HG02759 (cell line): Measurements from ENCODE around the gene PHACTR3.

Experiments used
- ATAC-seq: cut with Tn5 transposase; IDR thresholded peaks from one replicate; pipeline ENCODE4 v1.9.1; 2021; ENCODE audit warnings: mild to moderate bottlenecking, moderate library complexity; ENCODE audit not compliant: unreplicated experiment

The PHACTR3 gene

GRCh38 chr20:59668926-59669850 lies 64.8 kb downstream of the PHACTR3 start:
- ATAC-seq, result no peak

GRCh38 chr20:59670786-59671492 lies 66.6 kb downstream of the PHACTR3 start:
- ATAC-seq, result no peak

- no peak for ATAC-seq
Measured at GRCh38 chr20:59671661-59672471, 67.5 kb downstream of the PHACTR3 start.

GRCh38 chr20:59672576-59672975 lies 68.2 kb downstream of the PHACTR3 start:
- ATAC-seq, result no peak

DNA sequence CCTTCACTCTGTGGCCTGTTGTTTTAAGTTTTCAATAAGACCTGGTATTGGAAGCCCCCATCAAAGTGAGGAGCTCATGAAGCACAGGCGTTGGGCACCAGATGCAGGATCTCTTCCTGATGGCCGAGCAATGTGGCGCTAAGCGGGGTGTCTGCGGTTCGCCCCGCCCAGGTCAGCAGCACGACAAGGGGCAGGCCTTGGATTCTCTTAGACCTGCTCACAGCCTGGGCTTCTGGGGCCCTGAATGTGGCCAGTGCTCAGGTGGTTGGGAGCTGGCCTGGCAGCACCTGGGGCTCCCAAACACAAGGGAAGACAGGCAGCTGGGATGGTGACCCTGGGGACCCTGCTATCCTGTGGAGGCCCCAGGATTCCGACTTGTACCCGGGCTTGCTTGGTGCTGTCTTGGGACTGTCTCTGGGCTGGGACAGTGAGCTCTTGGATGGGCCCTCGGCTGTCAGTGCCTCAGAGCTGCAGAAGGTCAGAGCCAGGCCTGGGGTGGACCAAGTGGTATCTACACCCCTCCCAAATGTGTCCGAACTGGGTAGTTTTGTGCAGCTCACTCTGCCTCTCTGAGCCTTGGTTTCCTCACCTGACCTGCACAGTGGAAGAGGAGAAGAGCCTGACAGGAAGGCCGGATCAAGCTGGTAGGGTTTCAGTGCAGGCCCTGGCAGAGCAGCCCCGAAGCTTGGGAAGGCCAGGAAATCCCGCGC lies 69.1 kb downstream of the PHACTR3 start:
- no peak for ATAC-seq

DNA sequence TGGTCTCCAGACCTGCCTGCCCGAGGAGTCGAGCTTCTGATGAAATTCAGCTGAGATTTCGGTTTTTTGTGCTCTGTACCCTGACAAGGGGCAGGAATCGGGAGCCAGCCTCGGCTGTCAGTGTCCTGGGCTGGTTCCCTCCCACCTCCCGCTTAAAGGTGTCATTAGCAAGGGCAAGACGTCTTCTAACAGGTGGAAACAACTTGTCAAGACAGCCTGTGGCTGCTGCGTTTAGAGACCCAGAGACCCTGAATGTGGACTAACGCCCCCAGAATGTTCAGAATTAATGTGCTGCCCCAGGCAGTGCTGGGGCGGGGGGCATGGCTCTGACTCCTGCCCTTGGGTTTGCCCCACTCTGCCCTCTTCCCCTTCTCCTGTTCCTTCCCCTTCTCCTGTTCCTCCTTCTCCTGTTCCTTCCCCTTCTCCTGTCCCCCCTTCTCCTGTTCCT lies 69.7 kb downstream of the PHACTR3 start:
- no peak for ATAC-seq

DNA sequence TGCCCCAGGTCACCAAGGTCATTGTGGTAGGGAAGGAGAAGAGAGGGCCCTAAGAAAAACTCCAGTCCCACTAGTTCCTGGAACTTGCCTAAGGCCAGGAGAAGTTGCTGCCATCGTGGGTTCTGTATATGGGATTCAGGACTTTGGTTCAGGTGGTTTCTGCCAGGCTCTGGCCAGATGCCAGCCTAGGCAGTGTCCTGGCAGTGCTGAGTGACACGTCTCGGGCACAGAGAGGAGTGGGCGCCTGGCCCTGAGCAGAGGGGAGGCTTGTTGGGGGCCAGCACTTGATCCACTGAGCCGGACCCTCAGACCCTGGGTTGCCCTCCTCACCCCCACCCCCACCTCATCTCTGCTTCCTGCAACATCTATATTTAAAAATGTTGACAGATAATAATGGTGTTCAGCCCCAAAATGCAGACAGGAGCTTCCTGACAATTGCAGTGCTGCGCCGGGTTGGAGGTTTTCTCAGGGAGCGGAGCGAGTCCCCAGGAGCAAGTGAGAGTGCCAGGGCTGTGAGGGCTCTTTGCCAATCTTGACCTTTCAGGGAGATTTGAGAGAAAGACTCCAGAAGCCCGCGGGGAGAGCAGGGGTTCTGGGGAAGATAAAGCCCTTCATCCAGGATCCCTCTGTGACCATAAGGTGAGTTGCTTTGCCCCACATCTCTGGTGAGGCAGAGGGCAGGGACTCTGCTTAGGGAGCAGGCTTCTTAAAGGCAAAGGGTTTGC lies 71.9 kb downstream of the PHACTR3 start:
- ATAC-seq, result no peak

- no peak for ATAC-seq
Measured at GRCh38 chr20:59676851-59677182, 72.5 kb downstream of the PHACTR3 start.

- ATAC-seq, result no peak
Measured at GRCh38 chr20:59677586-59677985, 73.2 kb downstream of the PHACTR3 start.

GRCh38 chr20:59678288-59678687 lies 73.9 kb downstream of the PHACTR3 start:
- no peak for ATAC-seq

- no peak for ATAC-seq
Measured at GRCh38 chr20:59678951-59679350, 74.6 kb downstream of the PHACTR3 start.

DNA sequence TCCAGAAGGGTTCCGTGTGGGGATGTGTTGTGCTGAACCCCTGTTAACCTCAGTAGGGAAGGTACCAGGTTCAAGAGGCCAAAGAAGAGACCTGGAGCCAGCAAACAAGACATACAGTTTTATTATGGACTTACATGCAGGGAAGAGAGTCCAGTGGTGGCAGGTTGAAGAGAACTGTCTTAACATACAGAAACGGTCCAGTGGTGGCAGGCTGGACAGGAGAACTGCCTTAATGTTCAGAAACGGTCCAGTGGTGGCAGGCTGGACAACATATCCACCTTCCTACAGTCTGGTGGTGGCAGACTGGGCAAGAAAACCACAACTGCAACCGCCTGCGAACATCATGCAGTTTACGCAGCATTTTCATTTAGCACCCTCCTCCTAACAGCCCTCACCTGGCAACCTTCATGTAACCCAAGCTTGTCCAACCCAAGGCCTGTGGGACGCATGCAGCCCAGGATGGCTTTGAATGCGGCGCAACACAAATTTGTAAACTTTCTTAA lies 75.9 kb downstream of the PHACTR3 start:
- ATAC-seq, result no peak

DNA sequence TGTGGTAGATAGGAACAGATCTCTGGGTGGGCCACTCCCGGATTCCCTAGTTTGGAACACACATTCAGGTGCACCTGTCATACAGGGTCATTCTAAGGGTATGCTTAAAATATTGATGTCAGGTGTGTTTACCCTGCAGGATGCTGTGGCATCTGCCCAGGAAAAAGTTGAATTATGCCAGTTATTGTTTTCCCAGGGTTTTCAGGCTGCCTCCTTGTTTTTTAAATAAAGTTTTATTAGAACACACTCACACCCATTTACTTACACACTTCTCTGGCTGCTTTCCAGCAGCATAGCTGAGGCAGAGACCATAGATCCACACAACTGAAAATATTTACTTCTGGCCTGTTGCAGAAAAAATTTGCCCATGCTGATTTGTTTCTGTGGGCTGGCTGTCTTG lies 76.5 kb downstream of the PHACTR3 start:
- no peak for ATAC-seq

- ATAC-seq, result no peak
Measured at GRCh38 chr20:59682603-59683002, 78.3 kb downstream of the PHACTR3 start.

DNA sequence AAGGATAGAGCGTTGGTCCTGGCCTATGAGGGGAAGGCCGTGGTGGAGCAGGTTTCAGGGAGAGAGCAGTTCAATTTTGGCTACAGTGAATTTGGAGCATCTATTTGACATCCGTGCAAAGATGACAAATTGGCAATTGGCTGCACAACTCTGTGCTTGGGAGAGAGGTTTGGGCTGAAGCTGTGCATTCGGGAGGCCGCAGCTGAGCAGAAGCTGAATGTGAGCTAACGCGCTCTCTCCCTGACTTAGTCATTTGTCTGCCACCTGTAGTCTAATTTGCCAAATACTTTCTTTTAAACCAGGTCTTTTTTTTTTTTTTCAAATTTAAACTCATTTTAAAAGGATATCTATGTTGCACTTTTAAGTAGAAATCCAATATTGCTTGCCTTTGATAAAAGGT lies 78.8 kb downstream of the PHACTR3 start:
- no peak for ATAC-seq

DNA sequence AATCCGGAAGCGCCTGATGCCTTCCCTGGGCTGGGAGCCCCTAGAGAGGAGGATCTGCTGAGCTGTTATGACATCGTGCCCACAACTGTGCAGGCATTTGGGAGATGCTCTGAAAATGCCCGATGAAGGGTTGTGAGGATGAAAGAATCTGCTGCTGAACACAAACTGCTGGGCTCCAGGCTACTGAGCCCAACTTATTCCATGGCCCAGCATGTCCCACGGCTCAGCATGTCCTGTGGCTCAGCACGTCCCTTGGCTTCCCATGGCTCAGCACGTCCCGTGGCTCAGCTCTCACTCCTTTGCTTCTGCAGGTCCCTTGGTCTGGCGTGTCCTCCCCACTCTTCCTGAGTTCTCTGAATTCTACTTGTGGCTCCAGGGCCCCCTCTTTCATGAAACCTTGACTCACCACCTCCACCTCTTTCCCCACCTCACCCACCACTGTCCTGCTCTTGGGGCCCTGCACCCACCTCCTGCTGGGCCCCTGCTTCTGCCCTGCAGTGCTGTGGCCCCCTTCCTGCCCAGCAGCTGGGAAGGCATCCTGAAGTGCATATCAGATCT lies 80.4 kb downstream of the PHACTR3 start:
- no peak for ATAC-seq

GRCh38 chr20:59686404-59687346 lies 82.3 kb downstream of the PHACTR3 start:
- no peak for ATAC-seq

DNA sequence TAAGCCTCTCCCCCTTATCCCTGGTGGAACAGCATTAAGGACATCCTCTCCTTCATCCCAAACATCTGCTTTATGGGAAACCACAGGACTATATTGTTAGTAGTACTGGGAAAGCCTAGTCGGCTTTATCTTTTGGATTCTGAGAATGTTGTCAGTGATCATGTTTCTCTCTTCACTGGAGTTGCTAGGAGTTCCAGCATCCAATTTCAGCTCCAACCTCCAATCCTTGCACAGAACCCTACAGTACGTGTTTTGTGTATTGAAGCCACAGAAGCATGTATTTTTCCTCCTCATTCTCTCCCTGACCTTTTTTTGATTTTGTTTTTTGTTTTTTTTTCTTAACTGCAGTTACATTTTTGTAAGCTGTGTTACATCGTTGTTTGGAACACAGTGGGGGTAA lies 84.0 kb downstream of the PHACTR3 start:
- ATAC-seq, result no peak
